Thyroid gland (tissue), 4 donors: ENCODE data around the gene CSRNP3. TPM values are rescaled to one million over a fixed set of nuclear protein-coding genes. Genes with fewer than 3 reads are reported as not detected.

ENCODE experiments used
- DNase-seq, 2 donors: peaks; one replicate each; pipeline ENCODE4 v3.0.0-alpha.2; 2019
- H3K27ac ChIP-seq, 3 donors: fragments of 200-600 bp; sonication (generic); 1 replicate in 2 of 3; 2 replicates in 1 of 3; pipeline ENCODE4 v1.5.1; 2016 to 2019; ENCODE audit warnings: mild to moderate bottlenecking in 1 of 3, moderate library complexity in 1 of 3
- H3K27me3 ChIP-seq: fragments of 200-600 bp; sonication (generic); one replicate; pipeline ENCODE4 v1.5.1; 2019
- H3K36me3 ChIP-seq, 2 donors: fragments of 200-600 bp; sonication (generic); one replicate each; pipeline ENCODE4 v1.5.1; 2016 to 2019
- H3K4me1 ChIP-seq, 2 donors: fragments of 200-600 bp; sonication (generic); one replicate each; pipeline ENCODE4 v1.5.1; 2017 to 2019
- H3K4me3 ChIP-seq, 3 donors: fragments of 200-600 bp; sonication (generic); replicated peaks in 1 of 3; 1 replicate in 2 of 3; 2 replicates in 1 of 3; pipeline ENCODE4 v1.5.1; 2016; ENCODE audit warnings: mild to moderate bottlenecking in 1 of 3
- H3K9me3 ChIP-seq: fragments of 200-600 bp; sonication (generic); one replicate; pipeline ENCODE4 v1.5.1; 2017
- CTCF ChIP-seq, 6 experiments: fragments of 200-600 bp in 3 of 6; fragments of 450-650 bp in 3 of 6; sonication (generic) in 3 of 6; IDR thresholded peaks; one replicate each; pipeline ENCODE4 v1.5.1; 2016 to 2019; ENCODE audit warnings: antibody characterized with exemption in 6 of 6, mild to moderate bottlenecking in 2 of 6, inconsistent platforms in 1 of 6, moderate library complexity in 1 of 6
- POLR2A ChIP-seq, 2 donors: fragments of 450-650 bp; IDR thresholded peaks; one replicate each; pipeline ENCODE4 v1.6.1; 2017; ENCODE audit warnings: antibody characterized with exemption in 2 of 2, mild to moderate bottlenecking in 2 of 2, moderate library complexity in 1 of 2
- WGBS, 2 donors: methylation state at CpG; one replicate each; pipeline ENCODE4 v1.1.5; 2017; 5-methylcytosine and 5-hydroxymethylcytosine counted together
- intact Hi-C: fragments of 100-400 bp; cut with DNase I; formaldehyde crosslinking; loops from one replicate; pipeline ENCODE4 v1.15.1; 2023
- total RNA-seq, 4 donors: library from RNA; depleted of rRNA; stranded (reverse); fragments of >200 nt; gene quantifications; one replicate each; pipeline ENCODE4 v1.2.3, GENCODE V29; 2016

Gene CSRNP3
- total RNA-seq, 4 donors from 2014 or later: 6.0 to 16.5 (median 9.9) TPM

DNA sequence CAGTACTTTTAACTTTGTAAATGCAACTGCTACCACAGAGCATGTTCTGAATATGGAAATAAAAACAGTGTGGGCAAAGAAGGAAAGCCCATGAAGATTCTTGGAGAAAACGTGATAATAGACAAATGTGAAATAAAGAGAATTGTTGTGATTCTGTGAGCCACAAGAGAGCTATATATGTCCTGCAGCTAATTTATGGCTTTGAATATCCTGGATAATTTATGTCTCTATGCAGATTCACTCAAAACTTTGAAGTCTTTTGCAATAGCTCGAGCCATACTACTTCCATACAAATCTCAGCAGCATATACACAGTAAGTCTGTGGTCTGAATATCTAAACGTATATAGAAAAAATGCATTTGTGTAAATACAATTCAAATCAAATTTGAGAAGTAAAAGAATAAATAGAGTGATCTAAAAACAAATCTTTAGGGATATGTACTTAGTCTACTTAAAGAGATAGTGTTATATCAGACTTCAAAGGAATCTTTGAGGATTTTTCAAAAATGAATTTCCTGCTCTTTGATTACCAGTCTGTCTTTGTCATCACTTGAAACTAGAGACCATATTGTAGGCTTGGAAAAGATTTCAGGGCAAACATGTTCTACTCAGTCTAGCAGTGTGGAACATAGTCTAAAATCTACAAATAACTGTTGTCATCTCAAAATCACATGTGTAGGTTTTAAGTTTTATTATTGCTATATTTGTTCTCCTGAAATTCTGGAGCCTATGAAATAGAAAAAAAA, 107.1 kb downstream of the CSRNP3 start:
- intact Hi-C loops: no loop called here
- H3K4me1 ChIP-seq: no peaks in the 10 kb centered on the region
- no peaks in the 10 kb centered on the region for H3K27me3 ChIP-seq
- TF ChIP-seq POLR2A (IDR thresholded peaks at IDR 0.05) (no peak), CTCF (IDR thresholded peaks at IDR 0.05) (no peak)
- H3K36me3 ChIP-seq: no peaks in the 10 kb centered on the region
- DNase-seq: no peak
- 88 to 91% methylated on average over 3 of the region's 3 CpGs for WGBS, 2 donors
- H3K27ac ChIP-seq: no peak overlapping the region
- H3K4me3 ChIP-seq: no peak overlapping the region
- H3K9me3 ChIP-seq: no peaks in the 10 kb centered on the region

- peak overlapping the region; percentile 19 to 42 (median 31) for H3K27ac ChIP-seq
These were observed 112.9 kb downstream of the CSRNP3 start for GRCh38 chr2:165582409-165582808.

GRCh38 chr2:165582863-165583506, 113.5 kb downstream of the CSRNP3 start:
- Histone ChIP-seq H3K27ac (peak overlapping the region; percentile 19 to 42 (median 31)), H3K36me3 (no peaks in the 10 kb centered on the region), H3K9me3 (no peaks in the 10 kb centered on the region), H3K4me1 (peaks cover 16% of the 10 kb centered on the region in 2 donors), H3K4me3 (no peak overlapping the region), H3K27me3 (no peaks in the 10 kb centered on the region)
- TF ChIP-seq POLR2A (IDR thresholded peaks at IDR 0.05): no peak
- TF ChIP-seq CTCF (IDR thresholded peaks at IDR 0.05): no peak
- intact Hi-C loops: no loop called here
- DNase-seq: peak; percentile 86 to 91
- WGBS, 2 donors: 25 to 41% methylated on average over 1 of the region's 1 CpG

More at GRCh38 chr2:165582409-165582808, 112.9 kb downstream of the CSRNP3 start:
- intact Hi-C loops: no loop called here
- WGBS, 2 donors: 16 to 24% methylated on average over 3 of the region's 3 CpGs
- Histone ChIP-seq H3K36me3 (no peaks in the 10 kb centered on the region), H3K9me3 (no peaks in the 10 kb centered on the region), H3K4me1 (peaks cover 16% of the 10 kb centered on the region in 2 donors), H3K4me3 (no peak overlapping the region), H3K27me3 (no peaks in the 10 kb centered on the region)
- peak; percentile 45 to 52 for DNase-seq
- TF ChIP-seq POLR2A (IDR thresholded peaks at IDR 0.05) (no peak), CTCF (IDR thresholded peaks at IDR 0.05) (no peak)

DNA sequence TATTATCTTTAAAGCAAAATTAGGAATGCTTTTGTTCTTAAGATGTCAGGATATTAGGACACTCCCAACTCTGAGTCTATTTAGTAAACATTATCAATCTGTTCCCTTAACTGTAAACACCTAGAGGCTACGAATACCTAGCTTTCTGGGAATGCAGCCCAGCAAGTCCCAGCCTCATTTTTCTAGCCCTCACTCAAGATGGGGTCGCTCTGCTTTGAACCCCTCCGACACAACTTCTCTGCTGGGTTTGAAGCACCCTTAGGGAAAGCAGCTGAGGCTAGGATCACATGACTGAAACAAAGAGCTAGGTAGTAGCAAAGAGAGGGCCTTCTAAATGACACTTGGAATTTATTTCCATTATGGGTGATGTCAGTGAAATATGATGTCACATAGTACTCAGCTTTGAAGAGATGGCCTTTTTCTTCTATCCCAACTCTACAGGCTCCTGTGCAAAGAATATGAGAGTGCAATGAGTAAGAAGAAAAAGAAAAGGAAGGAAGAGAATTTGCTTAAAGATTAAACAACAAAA, 114.7 kb downstream of the CSRNP3 start:
- Histone ChIP-seq H3K36me3 (no peaks in the 10 kb centered on the region), H3K27ac (no peak overlapping the region), H3K4me1 (peaks cover 16% of the 10 kb centered on the region in 2 donors), H3K4me3 (no peak overlapping the region), H3K27me3 (no peaks in the 10 kb centered on the region), H3K9me3 (no peaks in the 10 kb centered on the region)
- no peak for DNase-seq
- TF ChIP-seq CTCF (IDR thresholded peaks at IDR 0.05): no peak
- TF ChIP-seq POLR2A (IDR thresholded peaks at IDR 0.05): no peak
- WGBS, 2 donors: 83 to 85% methylated on average over 3 of the region's 3 CpGs
- intact Hi-C loops: no loop called here

- Histone ChIP-seq H3K4me3 (no peak overlapping the region), H3K27ac (no peak overlapping the region), H3K27me3 (no peaks in the 10 kb centered on the region), H3K9me3 (no peaks in the 10 kb centered on the region), H3K36me3 (no peaks in the 10 kb centered on the region), H3K4me1 (peaks cover 16% of the 10 kb centered on the region in 2 donors)
- no peak for TF ChIP-seq POLR2A (IDR thresholded peaks at IDR 0.05)
- TF ChIP-seq CTCF (IDR thresholded peaks at IDR 0.05): no peak
- intact Hi-C loops: no loop called here
- no peak for DNase-seq
- 90 to 97% methylated on average over 3 of the region's 3 CpGs for WGBS, 2 donors
These were observed 116.5 kb downstream of the CSRNP3 start for GRCh38 chr2:165586019-165586418.
